PC-9 (cell line): ENCODE data around the gene MAPRE3.

Experiments
- EZH2 ChIP-seq: fragments of 200-600 bp; sonication (generic); IDR thresholded peaks from 2 replicates; pipeline ENCODE4 v1.8.0; 2017; ENCODE audit warnings: antibody characterized with exemption, low read depth
- TF ChIP-seq, protein P1 (sequence below): fragments of 200-600 bp; sonication (generic); conservative IDR thresholded peaks from 2 replicates; pipeline ENCODE4 v1.6.1; 2017; ENCODE audit warnings: mixed run types, antibody characterized with exemption, mild to moderate bottlenecking, moderate library complexity

DNA sequence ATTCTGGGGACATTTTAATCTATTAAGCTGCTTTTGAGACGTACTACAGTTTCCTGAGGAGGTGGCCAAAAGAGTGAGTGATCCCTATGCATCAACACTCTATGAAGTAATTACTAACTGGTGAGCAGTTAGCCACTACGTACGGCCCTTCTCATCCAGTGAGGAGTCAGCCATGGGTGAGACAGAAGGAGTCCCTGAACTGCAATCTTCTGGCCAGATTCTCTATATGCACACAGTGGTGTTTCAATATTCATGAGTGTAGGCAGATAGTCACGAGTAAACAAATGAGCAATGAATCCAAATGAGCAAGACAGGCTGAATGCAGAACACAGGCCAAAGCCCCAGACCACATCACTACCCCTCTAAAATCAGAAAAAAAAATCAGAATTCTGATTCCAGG is 32.6 kb downstream of the MAPRE3 start:
- TF ChIP-seq EZH2, result no peak
- TF ChIP-seq, protein P1, sequence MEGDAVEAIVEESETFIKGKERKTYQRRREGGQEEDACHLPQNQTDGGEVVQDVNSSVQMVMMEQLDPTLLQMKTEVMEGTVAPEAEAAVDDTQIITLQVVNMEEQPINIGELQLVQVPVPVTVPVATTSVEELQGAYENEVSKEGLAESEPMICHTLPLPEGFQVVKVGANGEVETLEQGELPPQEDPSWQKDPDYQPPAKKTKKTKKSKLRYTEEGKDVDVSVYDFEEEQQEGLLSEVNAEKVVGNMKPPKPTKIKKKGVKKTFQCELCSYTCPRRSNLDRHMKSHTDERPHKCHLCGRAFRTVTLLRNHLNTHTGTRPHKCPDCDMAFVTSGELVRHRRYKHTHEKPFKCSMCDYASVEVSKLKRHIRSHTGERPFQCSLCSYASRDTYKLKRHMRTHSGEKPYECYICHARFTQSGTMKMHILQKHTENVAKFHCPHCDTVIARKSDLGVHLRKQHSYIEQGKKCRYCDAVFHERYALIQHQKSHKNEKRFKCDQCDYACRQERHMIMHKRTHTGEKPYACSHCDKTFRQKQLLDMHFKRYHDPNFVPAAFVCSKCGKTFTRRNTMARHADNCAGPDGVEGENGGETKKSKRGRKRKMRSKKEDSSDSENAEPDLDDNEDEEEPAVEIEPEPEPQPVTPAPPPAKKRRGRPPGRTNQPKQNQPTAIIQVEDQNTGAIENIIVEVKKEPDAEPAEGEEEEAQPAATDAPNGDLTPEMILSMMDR, result no peak
